Heart left ventricle (tissue), 16 donors: ENCODE results near the gene PRKACA. TPM values are rescaled to one million over a fixed set of nuclear protein-coding genes. Genes with fewer than 3 reads are reported as not detected.

Source experiments
- ATAC-seq, 4 donors: fragments of 200-7000 bp; cut with Tn5 transposase; one replicate each; pipeline ENCODE4 v1.9.1; 2020 to 2022; ENCODE audit warnings: moderate library complexity in 4 of 4, mild to moderate bottlenecking in 3 of 4, moderate number of reproducible peaks in 1 of 4
- DNase-seq, 5 donors: peaks; one replicate each; pipeline ENCODE4 v3.0.0-alpha.2; 2020
- H3K27ac ChIP-seq, 12 donors: fragments of 200-600 bp; sonication (generic) in 4 of 12; one replicate each; pipeline versions ENCODE4 v1.5.0 to v1.8.0; 2016 to 2022; ENCODE audit warnings: mild to moderate bottlenecking in 2 of 12
- H3K27me3 ChIP-seq, 9 donors: fragments of 200-600 bp; sonication (generic) in 2 of 9; one replicate each; pipeline versions ENCODE4 v1.5.1 to v1.8.0; 2016 to 2022; ENCODE audit warnings: mild to moderate bottlenecking in 3 of 9
- H3K36me3 ChIP-seq, 9 donors: fragments of 200-600 bp; sonication (generic) in 2 of 9; one replicate each; pipeline versions ENCODE4 v1.5.0 to v1.8.0; 2018 to 2022; ENCODE audit warnings: mild to moderate bottlenecking in 2 of 9
- H3K4me1 ChIP-seq, 12 donors: fragments of 200-600 bp; sonication (generic) in 4 of 12; one replicate each; pipeline versions ENCODE4 v1.5.0 to v1.8.0; 2016 to 2022; ENCODE audit warnings: mild to moderate bottlenecking in 3 of 12
- H3K4me3 ChIP-seq, 12 donors: fragments of 200-600 bp; sonication (generic) in 4 of 12; one replicate each; pipeline versions ENCODE4 v1.5.0 to v1.8.0; 2017 to 2022; ENCODE audit warnings: mild to moderate bottlenecking in 9 of 12, moderate library complexity in 4 of 12
- H3K9me3 ChIP-seq, 12 donors: fragments of 200-600 bp; sonication (generic) in 4 of 12; one replicate each; pipeline versions ENCODE4 v1.5.0 to v1.8.0; 2016 to 2022; ENCODE audit warnings: mild to moderate bottlenecking in 1 of 12
- POLR2A ChIP-seq, 2 donors: fragments of 450-650 bp; IDR thresholded peaks; one replicate each; pipeline ENCODE4 v1.6.1; 2017; ENCODE audit warnings: antibody characterized with exemption in 2 of 2, mild to moderate bottlenecking in 2 of 2, moderate library complexity in 2 of 2
- WGBS, 4 donors: extraction: QIAGEN DNeasy Blood & Tissue Kit in 2 of 4; methylation state at CpG; one replicate each; pipeline versions ENCODE4 v1.1.5 to v1.1.7; 2013 to 2018; 5-methylcytosine and 5-hydroxymethylcytosine counted together
- intact Hi-C, 10 donors: fragments of 100-400 bp; cut with DNase I; formaldehyde crosslinking; loops; one replicate each; pipeline versions ENCODE4 v1.11.1 to v1.14.2; 2022
- polyA plus RNA-seq, 2 donors: library from polyadenylated mRNA; stranded (reverse); fragments of 200-250 nt; gene quantifications; one replicate each; pipeline ENCODE4 v1.2.3, GENCODE V29; 2013
- total RNA-seq, 9 donors: library from RNA; depleted of rRNA in 2 of 9; stranded (reverse); fragments of >200 nt in 2 of 9; fragmentation: NEBNext Ultra II Directional in 3 of 9; extraction: Animal tissue kit (Norgen Biotek cat#: 25700) in 3 of 9; gene quantifications; one replicate each; pipeline versions ENCODE4 v1.1.0 to v1.2.4, GENCODE V29; 2016 to 2023
- TF ChIP-seq, protein P1 (sequence below), 12 donors: fragments of 200-600 bp; sonication (generic) in 4 of 12; IDR thresholded peaks; one replicate each; pipeline versions ENCODE4 v1.5.0 to v1.8.0; 2018 to 2022; ENCODE audit warnings: antibody characterized with exemption in 12 of 12, mild to moderate bottlenecking in 5 of 12
- donor health status: ischemic (EF 13 %, LVEDD 7.1; RV severe dilation, severe dysfunction).
- donor health status: healthy with polysubstance abuse.
- donor health status: DM: no; HTN: yes; CAD: no.
- donor health status: DM: no; HTN: no; CAD: no.
- donor health status: ischemic (EF 25% LVEDD 6.9; RV normal size, moderate dysfunction).
- donor health status: ischemic (EF 25% LVEDD 5.7; RV mildly dilated, moderate dysfunction).
- donor health status: healthy.
- donor health status: DM: yes; HTN: yes; CAD: no.
- donor health status: ischemic (EF 35%, LVEDD 5.7; RV mildly dilated, moderate dysfunction).
- donor health status: nonischemic (EF 11% LVEDD 7.7; RV severe dilation, severe dysfunction).
- donor health status: DM: yes; HTN: yes; CAD: no.
- donor health status: PGD.
- donor health status: ischemic (EF 29% LVEDD 5.4; RV normal size, mild dysfunction).
- donor health status: nonischemic (EF 23%, LVEDD 6.1; RV moderate dilation, normal function).

Gene PRKACA
- total and polyA plus RNA-seq, 11 donors = 216 to 554 (median 454) TPM

DNA sequence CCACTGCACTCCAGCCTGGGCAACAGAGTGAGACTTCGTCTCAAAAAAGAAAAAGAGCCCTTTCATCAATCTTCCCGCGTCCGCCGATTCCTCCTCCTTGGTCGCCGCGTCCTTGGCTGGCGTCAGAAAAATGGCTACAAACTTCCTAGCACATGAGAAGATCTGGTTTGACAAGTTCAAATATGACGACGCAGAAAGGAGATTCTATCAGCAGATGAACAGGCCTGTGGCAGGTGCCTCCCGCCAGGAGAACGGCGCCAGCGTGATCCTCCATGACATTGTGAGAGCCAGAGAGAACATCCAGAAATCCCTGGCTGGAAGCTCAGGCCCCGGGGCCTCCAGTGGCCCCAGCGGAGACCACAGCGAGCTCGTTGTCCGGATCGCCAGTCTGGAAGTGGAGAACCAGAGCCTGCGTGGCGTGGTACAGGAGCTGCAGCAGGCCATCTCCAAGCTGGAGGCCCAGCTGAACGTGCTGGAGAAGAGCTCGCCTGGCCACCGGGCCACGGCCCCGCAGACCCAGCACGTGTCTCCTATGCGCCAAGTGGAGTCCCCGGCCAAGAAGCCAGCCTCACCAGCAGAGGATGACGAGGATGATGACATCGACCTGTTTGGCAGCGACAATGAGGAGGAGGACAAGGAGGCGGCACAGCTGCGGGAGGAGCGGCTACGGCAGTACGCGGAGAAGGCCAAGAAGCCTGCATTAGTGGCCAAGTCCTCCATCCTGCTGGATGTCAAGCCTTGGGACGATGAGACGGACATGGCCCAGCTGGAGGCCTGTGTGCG lies 47.1 kb downstream of the PRKACA start:
- no peaks in the 10 kb centered on the region for H3K9me3 ChIP-seq
- no peak overlapping the region for H3K4me3 ChIP-seq
- DNase-seq (peak in 2 of 5 donors; percentile 57 to 60), ATAC-seq (no peak)
- H3K27ac ChIP-seq = peak overlapping the region in 2 of 12 donors; percentile 92 to 94
- no peak for TF ChIP-seq POLR2A (IDR thresholded peaks at IDR 0.05)
- TF ChIP-seq, protein P1, sequence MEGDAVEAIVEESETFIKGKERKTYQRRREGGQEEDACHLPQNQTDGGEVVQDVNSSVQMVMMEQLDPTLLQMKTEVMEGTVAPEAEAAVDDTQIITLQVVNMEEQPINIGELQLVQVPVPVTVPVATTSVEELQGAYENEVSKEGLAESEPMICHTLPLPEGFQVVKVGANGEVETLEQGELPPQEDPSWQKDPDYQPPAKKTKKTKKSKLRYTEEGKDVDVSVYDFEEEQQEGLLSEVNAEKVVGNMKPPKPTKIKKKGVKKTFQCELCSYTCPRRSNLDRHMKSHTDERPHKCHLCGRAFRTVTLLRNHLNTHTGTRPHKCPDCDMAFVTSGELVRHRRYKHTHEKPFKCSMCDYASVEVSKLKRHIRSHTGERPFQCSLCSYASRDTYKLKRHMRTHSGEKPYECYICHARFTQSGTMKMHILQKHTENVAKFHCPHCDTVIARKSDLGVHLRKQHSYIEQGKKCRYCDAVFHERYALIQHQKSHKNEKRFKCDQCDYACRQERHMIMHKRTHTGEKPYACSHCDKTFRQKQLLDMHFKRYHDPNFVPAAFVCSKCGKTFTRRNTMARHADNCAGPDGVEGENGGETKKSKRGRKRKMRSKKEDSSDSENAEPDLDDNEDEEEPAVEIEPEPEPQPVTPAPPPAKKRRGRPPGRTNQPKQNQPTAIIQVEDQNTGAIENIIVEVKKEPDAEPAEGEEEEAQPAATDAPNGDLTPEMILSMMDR (IDR thresholded peaks at IDR 0.05) = no peak
- WGBS, 4 donors = 91 to 95% (median 93%) methylated on average over 27 to 43 of the region's 43 CpGs
- no peaks in the 10 kb centered on the region for H3K36me3 ChIP-seq
- H3K27me3 ChIP-seq = no peaks in the 10 kb centered on the region
- intact Hi-C loops = loop anchor here in 3 of 10 donors (5.0 to 10.0 kb wide), 5 partner anchors 47 to 476 kb away; partner anchors contain the start of genes PRKACA (in 2 of the 3), ASF1B (in 1 of the 3) and DCAF15 (in 1 of the 3)
- peaks cover 0 to 37% (median 21%) of the 10 kb centered on the region in 12 donors for H3K4me1 ChIP-seq

GRCh38 chr19:14066134-14066533 lies 51.4 kb downstream of the PRKACA start:
- Histone ChIP-seq H3K27ac (no peak overlapping the region), H3K27me3 (peaks cover 0 to 4% (median 0%) of the 10 kb centered on the region in 9 donors), H3K4me3 (no peak overlapping the region), H3K4me1 (peaks cover 0 to 2% (median 0%) of the 10 kb centered on the region in 12 donors), H3K36me3 (no peaks in the 10 kb centered on the region), H3K9me3 (no peaks in the 10 kb centered on the region)
- no peak for DNase-seq
- TF ChIP-seq, protein P1 (IDR thresholded peaks at IDR 0.05) = no peak
- no peak for TF ChIP-seq POLR2A (IDR thresholded peaks at IDR 0.05)
- ATAC-seq = no peak
- intact Hi-C loops = loop anchor here in 1 of 10 donors (10.0 kb wide), 1 partner anchor 471 kb away; no protein-coding TSS in a partner anchor
- WGBS, 4 donors = 58 to 67% (median 64%) methylated on average over 2 of the region's 2 CpGs

DNA sequence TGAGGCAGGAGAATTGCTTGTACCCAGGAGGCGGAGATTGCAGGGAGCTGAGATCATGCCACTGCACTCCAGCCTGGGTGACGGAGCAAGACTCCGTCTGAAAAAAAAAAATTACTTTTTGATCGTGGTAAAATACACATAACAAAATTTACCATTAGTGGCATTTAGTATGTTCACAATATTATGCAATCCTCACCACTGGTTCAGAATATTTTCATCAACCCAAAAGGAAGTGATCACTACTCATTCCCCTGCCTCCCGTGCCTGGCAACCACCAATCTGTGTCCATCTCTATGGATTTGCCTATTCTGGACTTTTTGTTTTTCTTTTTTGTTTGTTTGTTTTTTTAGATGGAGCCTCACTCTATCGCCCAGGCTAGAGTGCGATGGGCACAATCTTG lies 54.5 kb downstream of the PRKACA start:
- Histone ChIP-seq H3K27me3 (peaks cover 5 to 30% (median 23%) of the 10 kb centered on the region in 9 donors), H3K4me1 (peaks cover 0 to 7% (median 0%) of the 10 kb centered on the region in 12 donors), H3K36me3 (no peaks in the 10 kb centered on the region), H3K9me3 (no peaks in the 10 kb centered on the region), H3K27ac (no peak overlapping the region), H3K4me3 (no peak overlapping the region)
- TF ChIP-seq, protein P1 (IDR thresholded peaks at IDR 0.05) = no peak
- TF ChIP-seq POLR2A (IDR thresholded peaks at IDR 0.05) = no peak
- no peak for DNase-seq
- intact Hi-C loops = loop anchor here in 1 of 10 donors (10.0 kb wide), 1 partner anchor 468 kb away; no protein-coding TSS in a partner anchor
- 78 to 84% (median 81%) methylated on average over 7 of the region's 7 CpGs for WGBS, 4 donors
- ATAC-seq = no peak

DNA sequence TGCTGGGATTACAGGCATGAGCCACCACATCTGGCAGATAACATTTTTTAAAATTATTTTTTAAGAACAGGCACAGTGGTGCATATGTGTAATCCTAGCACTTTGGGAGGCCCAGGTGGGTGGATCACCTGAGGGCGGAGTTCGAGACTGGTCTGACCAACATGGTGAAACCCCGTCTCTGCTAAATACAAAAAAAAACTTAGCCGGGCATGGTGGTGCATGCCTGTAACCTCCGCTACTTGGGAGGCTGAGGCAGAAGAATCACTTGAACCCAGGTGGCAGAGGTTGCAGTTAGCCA lies 55.1 kb downstream of the PRKACA start:
- no peaks in the 10 kb centered on the region for H3K9me3 ChIP-seq
- peaks cover 0 to 12% (median 2%) of the 10 kb centered on the region in 12 donors for H3K4me1 ChIP-seq
- ATAC-seq (no peak), DNase-seq (no peak)
- peaks cover 5 to 34% (median 28%) of the 10 kb centered on the region in 9 donors for H3K27me3 ChIP-seq
- no peaks in the 10 kb centered on the region for H3K36me3 ChIP-seq
- intact Hi-C loops = loop anchor here in 1 of 10 donors (10.0 kb wide), 1 partner anchor 468 kb away; no protein-coding TSS in a partner anchor
- H3K4me3 ChIP-seq = no peak overlapping the region
- H3K27ac ChIP-seq = no peak overlapping the region
- 85 to 95% (median 87%) methylated on average over 5 of the region's 5 CpGs for WGBS, 4 donors
- TF ChIP-seq, protein P1 (IDR thresholded peaks at IDR 0.05) = no peak
- no peak for TF ChIP-seq POLR2A (IDR thresholded peaks at IDR 0.05)
